Measurements from ENCODE around the gene KLRC2. TPM values are rescaled to one million over a fixed set of nuclear protein-coding genes. Genes with fewer than 3 reads are reported as not detected.
"Not testable (repeated sequence)": the region's sequence is repeated elsewhere in the genome, so short reads cannot be mapped to it uniquely, and the experiment has no call there.

The KLRC2 gene
- total RNA-seq, 1 donor from 2014 or later: not detected

GRCh38 chr12:10393291-10393690 is 42.5 kb downstream of the KLRC2 start:
- TF ChIP-seq CTCF (conservative IDR thresholded peaks at IDR 0.05): no peak
- no peak overlapping the region for H3K27ac Mint-ChIP-seq (ENCODE audit: unreplicated experiment)
- no peaks in the 10 kb centered on the region for H3K36me3 Mint-ChIP-seq (ENCODE audit: low read depth)
- no peaks in the 10 kb centered on the region for H3K9me3 Mint-ChIP-seq
- no peak overlapping the region for H3K4me3 Mint-ChIP-seq
- no peak for DNase-seq (ENCODE audit: low read depth, low spot score)
- H3K27me3 Mint-ChIP-seq (ENCODE audit: low read depth): no peaks in the 10 kb centered on the region
- peaks cover 6% of the 10 kb centered on the region for H3K4me1 Mint-ChIP-seq

- no peak for DNase-seq (ENCODE audit: low read depth, low spot score)
- Mint-ChIP-seq H3K9me3 (no peaks in the 10 kb centered on the region), H3K36me3 (ENCODE audit: low read depth) (no peaks in the 10 kb centered on the region), H3K27ac (ENCODE audit: unreplicated experiment) (no peak overlapping the region), H3K4me3 (no peak overlapping the region), H3K27me3 (ENCODE audit: low read depth) (no peaks in the 10 kb centered on the region), H3K4me1 (peaks cover 6% of the 10 kb centered on the region)
- TF ChIP-seq CTCF (conservative IDR thresholded peaks at IDR 0.05): no peak
These were observed 43.3 kb downstream of the KLRC2 start for GRCh38 chr12:10392394-10392930.

GRCh38 chr12:10390991-10391390 is 44.8 kb downstream of the KLRC2 start:
- not testable (repeated sequence) for H3K4me1 Mint-ChIP-seq; H3K27ac Mint-ChIP-seq (ENCODE audit: unreplicated experiment); H3K27me3 Mint-ChIP-seq (ENCODE audit: low read depth); H3K9me3 Mint-ChIP-seq; H3K4me3 Mint-ChIP-seq; DNase-seq (ENCODE audit: low read depth, low spot score); H3K36me3 Mint-ChIP-seq (ENCODE audit: low read depth)

GRCh38 chr12:10389904-10390303 is 45.9 kb downstream of the KLRC2 start, which contains the start of gene KLRK1:
KLRK1 (minus strand) TSS chr12:10390041; CDS start chr12:10388810, 1,231 bp downstream.
- Mint-ChIP-seq H3K27me3 (ENCODE audit: low read depth) (no peaks in the 10 kb centered on the region), H3K4me3 (no peak within 1 kb of the TSS), H3K9me3 (no peaks in the 10 kb centered on the region), H3K36me3 (ENCODE audit: low read depth) (no peaks in the 10 kb centered on the region), H3K27ac (ENCODE audit: unreplicated experiment) (no peak within 1 kb of the TSS), H3K4me1 (no peaks in the 10 kb centered on the region)
- no peak for DNase-seq (ENCODE audit: low read depth, low spot score)
- no peak for TF ChIP-seq CTCF (conservative IDR thresholded peaks at IDR 0.05)

GRCh38 chr12:10388624-10389413 is 47.0 kb downstream of the KLRC2 start:
- TF ChIP-seq CTCF (conservative IDR thresholded peaks at IDR 0.05): no peak
- no peak overlapping the region for H3K27ac Mint-ChIP-seq (ENCODE audit: unreplicated experiment)
- H3K36me3 Mint-ChIP-seq (ENCODE audit: low read depth): peaks cover 5% of the 10 kb centered on the region
- H3K27me3 Mint-ChIP-seq (ENCODE audit: low read depth): no peaks in the 10 kb centered on the region
- H3K9me3 Mint-ChIP-seq: peaks cover 6% of the 10 kb centered on the region
- H3K4me1 Mint-ChIP-seq: no peaks in the 10 kb centered on the region
- no peak overlapping the region for H3K4me3 Mint-ChIP-seq
- no peak for DNase-seq (ENCODE audit: low read depth, low spot score)

GRCh38 chr12:10387498-10387897 is 48.3 kb downstream of the KLRC2 start:
- not testable (repeated sequence) for H3K27ac Mint-ChIP-seq (ENCODE audit: unreplicated experiment); H3K4me1 Mint-ChIP-seq; H3K27me3 Mint-ChIP-seq (ENCODE audit: low read depth); H3K4me3 Mint-ChIP-seq; DNase-seq (ENCODE audit: low read depth, low spot score); H3K36me3 Mint-ChIP-seq (ENCODE audit: low read depth)
- peaks cover 14% of the 10 kb centered on the region for H3K9me3 Mint-ChIP-seq
